Natural killer cell (primary cell): Measurements from ENCODE around the gene SRPK2. TPM values are rescaled to one million over a fixed set of nuclear protein-coding genes. Genes with fewer than 3 reads are reported as not detected.
A peak's percentile ranks its signal among the peaks of the same experiment; 100 is the strongest.

ENCODE experiments used
- ATAC-seq, 3 donors: fragments of 150-1000 bp in 2 of 3; fragments of 200-7000 bp in 1 of 3; cut with Tn5 transposase; 1 replicate in 1 of 3; 2 replicates in 2 of 3; pipeline ENCODE4 v1.10.0; 2021; ENCODE audit warnings: mild to moderate bottlenecking in 2 of 3, moderate library complexity in 2 of 3
- DNase-seq, 2 donors: peaks; one replicate each; pipeline versions ENCODE4 v3.0.0 to v3.0.0-alpha.2; 2013 to 2021; ENCODE audit warnings: mixed read lengths in 1 of 2
- H3K27ac ChIP-seq: one replicate; pipeline ENCODE4 v1.5.1; 2013; ENCODE audit warnings: mild to moderate bottlenecking, low read length
- H3K27me3 ChIP-seq: one replicate; pipeline ENCODE4 v1.6.1; 2013; ENCODE audit warnings: low read length; ENCODE audit not compliant: control insufficient read depth, insufficient read depth
- H3K36me3 ChIP-seq: one replicate; pipeline ENCODE4 v1.6.1; 2013; ENCODE audit warnings: low read length; ENCODE audit not compliant: control insufficient read depth, insufficient read depth
- H3K4me1 ChIP-seq: one replicate; pipeline ENCODE4 v1.6.1; 2013; ENCODE audit warnings: low read length; ENCODE audit not compliant: control insufficient read depth, insufficient read depth
- H3K4me3 ChIP-seq: one replicate; pipeline ENCODE4 v1.5.1; 2013; ENCODE audit warnings: low read length
- H3K9me3 ChIP-seq: one replicate; pipeline ENCODE4 v1.6.1; 2013; ENCODE audit warnings: low read length; ENCODE audit not compliant: control insufficient read depth, insufficient read depth
- H3K27ac Mint-ChIP-seq, 2 donors: one replicate each; pipeline ENCODE4 v1.8.0; 2022; ENCODE audit warnings: mild to moderate bottlenecking in 2 of 2, mixed read lengths in 2 of 2, moderate library complexity in 1 of 2
- H3K27me3 Mint-ChIP-seq, 2 donors: one replicate each; pipeline ENCODE4 v1.8.0; 2022; ENCODE audit warnings: low read depth in 2 of 2, mixed read lengths in 2 of 2
- H3K36me3 Mint-ChIP-seq: one replicate; pipeline ENCODE4 v1.8.0; 2022; ENCODE audit warnings: mixed read lengths
- H3K4me1 Mint-ChIP-seq, 2 donors: one replicate each; pipeline ENCODE4 v1.8.0; 2022; ENCODE audit warnings: mixed read lengths in 2 of 2
- H3K4me3 Mint-ChIP-seq: one replicate; pipeline ENCODE4 v1.8.0; 2022; ENCODE audit warnings: mild to moderate bottlenecking, moderate library complexity, mixed read lengths
- H3K9me3 Mint-ChIP-seq, 2 donors: one replicate each; pipeline ENCODE4 v1.8.0; 2022; ENCODE audit warnings: mixed read lengths in 2 of 2
- WGBS: methylation state at CpG from one replicate; pipeline ENCODE4 v1.1.7; 2013; ENCODE audit warnings: missing lambda C conversion rate; ENCODE audit not compliant: insufficient coverage; 5-methylcytosine and 5-hydroxymethylcytosine counted together
- intact Hi-C: fragments of 100-400 bp; cut with micrococcal nuclease; formaldehyde crosslinking; loops from one replicate; pipeline ENCODE4 v1.14.2; 2022
- total RNA-seq, 4 donors: library from RNA; stranded (reverse); fragments of 120-200 nt in 1 of 4; gene quantifications; one replicate each; pipeline versions ENCODE4 v1.2.3 to v1.2.4, GENCODE V29; 2013 to 2022
- TF ChIP-seq, protein P1 (sequence below): fragments of 200-600 bp; IDR thresholded peaks from one replicate; pipeline ENCODE4 v1.8.0; 2022; ENCODE audit warnings: antibody characterized with exemption

Gene SRPK2
- total RNA-seq, 3 donors from 2014 or later (not counting 1 experiment from before 2014, with no cell fraction given): 103 to 121 (median 108) TPM

DNA sequence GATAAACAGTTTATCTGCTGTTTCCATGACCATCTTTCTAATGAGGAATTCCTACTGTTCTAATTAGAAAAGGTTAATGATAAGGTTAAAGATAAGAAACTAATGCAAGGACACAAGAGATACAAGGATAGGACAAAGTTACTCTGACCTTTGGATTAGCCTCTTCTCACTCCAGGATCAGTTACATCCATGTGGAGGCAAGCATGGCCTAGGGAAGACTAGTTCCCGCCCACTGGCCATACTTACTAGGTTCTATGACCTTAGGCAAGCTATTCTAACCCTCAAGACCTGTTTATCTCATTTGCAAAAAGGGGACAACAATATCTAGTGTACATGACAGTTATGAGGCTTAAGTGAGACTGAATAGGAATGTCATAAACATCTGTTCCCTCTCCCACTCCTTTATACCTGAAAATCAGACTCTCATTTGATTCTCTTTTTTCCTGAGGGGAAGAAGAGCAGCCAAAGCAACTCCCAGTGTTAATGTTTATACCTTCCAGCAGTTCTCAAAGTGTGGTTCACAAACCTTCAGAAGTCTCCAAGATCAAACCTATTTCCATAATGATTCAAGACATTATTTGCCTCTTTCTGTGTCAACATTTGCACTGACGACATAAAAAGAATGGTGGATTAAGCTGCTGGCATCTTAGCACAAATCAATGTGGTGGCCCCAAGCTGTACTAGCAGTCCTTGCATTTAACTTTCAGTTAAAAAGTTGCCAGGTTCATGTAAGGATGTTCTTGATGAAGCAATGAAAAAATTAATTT is 72.0 kb downstream of the SRPK2 start:
- intact Hi-C loops: no loop called here
- Histone ChIP-seq H3K4me3 (no peak overlapping the region), H3K9me3 (no peaks in the 10 kb centered on the region), H3K27ac (no peak overlapping the region), H3K4me1 (peaks cover 12% of the 10 kb centered on the region), H3K36me3 (no peaks in the 10 kb centered on the region), H3K27me3 (no peaks in the 10 kb centered on the region)
- TF ChIP-seq, protein P1, sequence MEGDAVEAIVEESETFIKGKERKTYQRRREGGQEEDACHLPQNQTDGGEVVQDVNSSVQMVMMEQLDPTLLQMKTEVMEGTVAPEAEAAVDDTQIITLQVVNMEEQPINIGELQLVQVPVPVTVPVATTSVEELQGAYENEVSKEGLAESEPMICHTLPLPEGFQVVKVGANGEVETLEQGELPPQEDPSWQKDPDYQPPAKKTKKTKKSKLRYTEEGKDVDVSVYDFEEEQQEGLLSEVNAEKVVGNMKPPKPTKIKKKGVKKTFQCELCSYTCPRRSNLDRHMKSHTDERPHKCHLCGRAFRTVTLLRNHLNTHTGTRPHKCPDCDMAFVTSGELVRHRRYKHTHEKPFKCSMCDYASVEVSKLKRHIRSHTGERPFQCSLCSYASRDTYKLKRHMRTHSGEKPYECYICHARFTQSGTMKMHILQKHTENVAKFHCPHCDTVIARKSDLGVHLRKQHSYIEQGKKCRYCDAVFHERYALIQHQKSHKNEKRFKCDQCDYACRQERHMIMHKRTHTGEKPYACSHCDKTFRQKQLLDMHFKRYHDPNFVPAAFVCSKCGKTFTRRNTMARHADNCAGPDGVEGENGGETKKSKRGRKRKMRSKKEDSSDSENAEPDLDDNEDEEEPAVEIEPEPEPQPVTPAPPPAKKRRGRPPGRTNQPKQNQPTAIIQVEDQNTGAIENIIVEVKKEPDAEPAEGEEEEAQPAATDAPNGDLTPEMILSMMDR: no peak
- ATAC-seq (no peak), DNase-seq (no peak)
- Mint-ChIP-seq H3K27ac (peak overlapping the region in 1 of 2 donors; percentile 36), H3K27me3 (no peaks in the 10 kb centered on the region), H3K4me1 (peaks cover 50 to 51% of the 10 kb centered on the region in 2 donors), H3K9me3 (no peaks in the 10 kb centered on the region), H3K4me3 (no peak overlapping the region), H3K36me3 (no peaks in the 10 kb centered on the region)
- WGBS: 100% methylated on average over 2 of the region's 2 CpGs

DNA sequence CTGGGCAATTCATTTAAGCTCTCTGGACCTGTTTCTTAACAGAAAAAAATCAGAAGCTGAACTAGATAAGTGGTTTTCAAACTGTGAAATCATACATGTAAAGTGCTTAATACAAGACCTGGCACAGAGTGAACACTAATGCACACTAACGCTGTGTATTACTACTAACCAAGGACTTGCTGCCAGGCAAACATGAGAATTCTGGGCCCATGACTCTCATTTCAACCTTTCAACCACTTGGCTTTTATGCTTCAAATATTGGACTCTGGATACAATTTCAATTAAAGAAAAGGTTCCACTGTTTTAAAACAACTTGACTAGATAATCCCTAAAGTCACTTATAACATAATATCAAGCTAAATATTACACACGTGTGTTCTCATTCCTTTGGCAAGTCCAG is 73.4 kb downstream of the SRPK2 start:
- Mint-ChIP-seq H3K27ac (no peak overlapping the region), H3K36me3 (no peaks in the 10 kb centered on the region), H3K4me1 (peaks cover 42 to 47% of the 10 kb centered on the region in 2 donors), H3K4me3 (no peak overlapping the region), H3K9me3 (no peaks in the 10 kb centered on the region), H3K27me3 (no peaks in the 10 kb centered on the region)
- H3K4me1 ChIP-seq: peaks cover 15% of the 10 kb centered on the region
- intact Hi-C loops: no loop called here
- ATAC-seq: no peak
- 100% methylated on average over 1 of the region's 2 CpGs for WGBS
- H3K27me3 ChIP-seq: no peaks in the 10 kb centered on the region
- no peak overlapping the region for H3K27ac ChIP-seq
- TF ChIP-seq, protein P1: no peak
- H3K9me3 ChIP-seq: no peaks in the 10 kb centered on the region
- H3K4me3 ChIP-seq: no peak overlapping the region
- H3K36me3 ChIP-seq: no peaks in the 10 kb centered on the region
- no peak for DNase-seq

DNA sequence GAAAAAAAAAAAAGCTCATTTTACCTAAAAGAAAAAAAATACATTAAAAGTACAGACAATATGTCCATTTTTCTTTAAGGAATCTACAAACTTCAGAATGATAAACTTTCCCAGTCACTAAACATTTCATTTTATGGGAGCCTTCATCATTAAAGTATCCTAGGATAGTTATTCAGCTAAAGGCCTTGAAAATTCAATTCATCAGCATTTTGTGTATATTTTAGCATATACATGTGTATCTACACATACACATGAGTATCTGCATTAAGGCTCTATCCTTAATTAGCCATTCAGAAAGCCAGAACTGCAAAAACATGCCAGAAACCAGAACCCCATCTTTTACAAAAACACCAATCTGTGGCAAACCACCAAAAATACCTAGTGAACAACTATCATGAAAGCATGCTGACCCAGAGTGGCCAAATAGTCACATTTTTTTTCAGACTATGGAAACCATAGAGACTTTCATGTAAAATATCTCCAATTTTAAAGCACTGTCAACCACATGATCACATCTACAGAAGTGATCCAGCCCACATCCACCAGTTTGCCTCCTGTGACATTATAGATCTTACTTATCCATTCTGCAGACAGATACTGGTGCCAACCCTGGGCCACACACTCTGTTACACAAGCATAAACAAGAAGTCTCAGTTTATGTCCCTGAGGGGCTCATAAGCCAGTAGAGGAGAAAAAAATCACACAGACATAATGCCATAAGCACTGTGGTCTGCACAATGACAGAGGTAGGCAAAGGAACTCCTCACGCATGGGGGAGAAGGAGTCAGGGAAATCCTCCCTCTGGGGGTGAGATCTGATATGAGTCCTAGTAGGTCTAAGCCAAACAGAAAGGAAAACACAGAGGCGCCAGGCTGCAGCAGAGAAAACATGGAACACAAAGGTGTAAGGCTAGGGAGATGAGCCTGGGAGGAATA is 79.2 kb downstream of the SRPK2 start:
- peak overlapping the region; percentile 40 for H3K4me3 Mint-ChIP-seq

More for the DNA sequence above, 79.2 kb downstream of the SRPK2 start:
- H3K27me3 ChIP-seq: no peaks in the 10 kb centered on the region
- no peak overlapping the region for H3K27ac ChIP-seq
- peaks cover 58 to 65% of the 10 kb centered on the region in 2 donors for H3K4me1 Mint-ChIP-seq
- DNase-seq (peak in 1 of 2 donors; percentile 22), ATAC-seq (peak; percentile 42 to 53 (median 49))
- intact Hi-C loops: loop anchor here (5.0 kb wide), 1 partner anchor 42 kb away; no protein-coding TSS in a partner anchor
- H3K9me3 ChIP-seq: no peaks in the 10 kb centered on the region
- WGBS: 77% methylated on average over 2 of the region's 2 CpGs
- TF ChIP-seq, protein P1: no peak
- H3K36me3 Mint-ChIP-seq: no peaks in the 10 kb centered on the region
- H3K4me1 ChIP-seq: peaks cover 16% of the 10 kb centered on the region
- H3K4me3 ChIP-seq: no peak overlapping the region
- peak overlapping the region; percentile 35 to 70 for H3K27ac Mint-ChIP-seq
- H3K27me3 Mint-ChIP-seq: no peaks in the 10 kb centered on the region
- no peaks in the 10 kb centered on the region for H3K9me3 Mint-ChIP-seq
- no peaks in the 10 kb centered on the region for H3K36me3 ChIP-seq
